Esophagus muscularis mucosa (tissue), 4 donors: ENCODE results near the gene CCDC183. TPM values are rescaled to one million over a fixed set of nuclear protein-coding genes. Genes with fewer than 3 reads are reported as not detected.
"Not testable (repeated sequence)": the region's sequence is repeated elsewhere in the genome, so short reads cannot be mapped to it uniquely, and the experiment has no call there.

Experiments used
- DNase-seq: peaks from one replicate; pipeline ENCODE4 v3.0.0-alpha.2; 2017; ENCODE audit errors: extremely low spot score
- H3K27ac ChIP-seq, 4 donors: fragments of 200-600 bp; sonication (generic); replicated peaks in 1 of 4; 1 replicate in 3 of 4; 2 replicates in 1 of 4; pipeline ENCODE4 v1.5.1; 2016 to 2019; ENCODE audit warnings: mild to moderate bottlenecking in 1 of 4
- H3K27me3 ChIP-seq, 4 donors: fragments of 200-600 bp; sonication (generic); one replicate each; pipeline versions ENCODE4 v1.5.1 to v1.6.0; 2016 to 2019
- H3K36me3 ChIP-seq, 4 donors: fragments of 200-600 bp; sonication (generic); one replicate each; pipeline ENCODE4 v1.5.1; 2016 to 2019
- H3K4me1 ChIP-seq, 4 donors: fragments of 200-600 bp; sonication (generic); one replicate each; pipeline ENCODE4 v1.5.1; 2016 to 2019
- H3K4me3 ChIP-seq, 4 donors: fragments of 200-600 bp; sonication (generic); 1 replicate in 2 of 4; 2 replicates in 2 of 4; pipeline ENCODE4 v1.5.1; 2016 to 2019; ENCODE audit warnings: mild to moderate bottlenecking in 4 of 4, moderate library complexity in 1 of 4
- H3K9me3 ChIP-seq, 4 donors: fragments of 200-600 bp; sonication (generic); 1 replicate in 3 of 4; 2 replicates in 1 of 4; pipeline ENCODE4 v1.5.1; 2016 to 2019
- EP300 ChIP-seq: sonication (generic); formaldehyde crosslinking; IDR thresholded peaks from one replicate; pipeline ENCODE4 v1.6.1; 2017; ENCODE audit warnings: antibody characterized with exemption
- POLR2A ChIP-seq: fragments of 450-650 bp; IDR thresholded peaks from one replicate; pipeline ENCODE4 v1.6.1; 2017; ENCODE audit warnings: antibody characterized with exemption, moderate library complexity, mild to moderate bottlenecking, low read depth
- POLR2AphosphoS5 ChIP-seq, 2 donors: sonication (generic); formaldehyde crosslinking; IDR thresholded peaks; one replicate each; pipeline ENCODE4 v1.6.1; 2017; ENCODE audit warnings: antibody characterized with exemption in 2 of 2
- WGBS: methylation state at CpG from one replicate; pipeline ENCODE4 v1.1.5; 2018; 5-methylcytosine and 5-hydroxymethylcytosine counted together
- intact Hi-C: fragments of 100-400 bp; cut with DNase I; formaldehyde crosslinking; loops from one replicate; pipeline ENCODE4 v1.15.1; 2023
- total RNA-seq, 4 donors: library from RNA; depleted of rRNA; stranded (reverse); fragments of >200 nt; gene quantifications; one replicate each; pipeline versions ENCODE4 v1.1.0 to v1.2.1, GENCODE V29; 2016
- TF ChIP-seq, protein P1 (sequence below), 3 experiments: fragments of 200-600 bp in 2 of 3; fragments of 450-650 bp in 1 of 3; sonication (generic) in 2 of 3; IDR thresholded peaks; one replicate each; pipeline ENCODE4 v1.5.1; 2017 to 2019; ENCODE audit warnings: antibody characterized with exemption in 3 of 3, mild to moderate bottlenecking in 2 of 3, moderate library complexity in 1 of 3

The CCDC183 gene
- total RNA-seq, 4 donors from 2014 or later: 0.33 to 2.5 (median 1.4) TPM

DNA sequence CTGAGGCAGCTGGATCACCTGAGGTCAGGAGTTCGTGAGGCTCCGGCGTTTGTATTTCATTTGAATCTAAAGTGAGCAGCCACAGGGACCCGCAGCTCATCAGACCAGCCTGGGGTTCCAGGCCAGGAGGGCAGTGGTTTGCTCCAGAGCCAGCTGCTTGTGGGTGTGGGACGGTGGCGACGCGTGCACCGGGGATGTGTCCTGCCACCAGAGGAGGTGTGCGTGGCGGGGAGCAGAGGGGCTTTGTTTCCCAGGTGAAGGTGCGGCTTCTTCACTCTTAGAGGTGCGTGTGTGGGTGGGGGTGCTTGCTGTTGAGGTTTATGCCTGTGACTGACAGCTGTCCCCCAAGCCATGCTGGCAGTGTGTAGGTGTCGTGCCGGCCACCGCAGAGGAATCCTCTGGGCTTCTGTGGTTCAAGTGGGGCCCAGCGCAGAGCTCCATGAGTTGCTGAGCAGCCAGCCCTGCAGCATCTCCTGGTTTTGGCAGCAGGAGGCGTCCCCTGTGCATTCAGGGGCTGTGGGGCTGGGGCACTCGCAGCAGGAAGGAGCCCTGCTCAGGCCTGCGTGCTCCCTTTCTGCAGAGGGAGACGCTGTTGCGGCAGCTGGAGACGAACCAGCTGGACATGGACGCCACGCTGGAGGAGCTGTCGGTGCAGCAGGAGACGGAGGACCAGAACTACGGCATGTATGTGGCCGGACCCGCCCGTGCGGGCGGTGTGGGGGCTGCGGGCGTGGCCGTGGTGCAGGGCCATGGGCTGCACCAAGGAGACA is 39.2 kb downstream of the CCDC183 start:
- Histone ChIP-seq H3K4me1 (peaks cover 0 to 1% (median under 1%) of the 10 kb centered on the region in 4 donors), H3K4me3 (no peak overlapping the region), H3K9me3 (no peaks in the 10 kb centered on the region), H3K27me3 (no peaks in the 10 kb centered on the region), H3K36me3 (peaks cover 29 to 92% (median 80%) of the 10 kb centered on the region in 4 donors), H3K27ac (no peak overlapping the region)
- WGBS: 89% methylated on average over 29 of the region's 36 CpGs
- TF ChIP-seq, protein P1, sequence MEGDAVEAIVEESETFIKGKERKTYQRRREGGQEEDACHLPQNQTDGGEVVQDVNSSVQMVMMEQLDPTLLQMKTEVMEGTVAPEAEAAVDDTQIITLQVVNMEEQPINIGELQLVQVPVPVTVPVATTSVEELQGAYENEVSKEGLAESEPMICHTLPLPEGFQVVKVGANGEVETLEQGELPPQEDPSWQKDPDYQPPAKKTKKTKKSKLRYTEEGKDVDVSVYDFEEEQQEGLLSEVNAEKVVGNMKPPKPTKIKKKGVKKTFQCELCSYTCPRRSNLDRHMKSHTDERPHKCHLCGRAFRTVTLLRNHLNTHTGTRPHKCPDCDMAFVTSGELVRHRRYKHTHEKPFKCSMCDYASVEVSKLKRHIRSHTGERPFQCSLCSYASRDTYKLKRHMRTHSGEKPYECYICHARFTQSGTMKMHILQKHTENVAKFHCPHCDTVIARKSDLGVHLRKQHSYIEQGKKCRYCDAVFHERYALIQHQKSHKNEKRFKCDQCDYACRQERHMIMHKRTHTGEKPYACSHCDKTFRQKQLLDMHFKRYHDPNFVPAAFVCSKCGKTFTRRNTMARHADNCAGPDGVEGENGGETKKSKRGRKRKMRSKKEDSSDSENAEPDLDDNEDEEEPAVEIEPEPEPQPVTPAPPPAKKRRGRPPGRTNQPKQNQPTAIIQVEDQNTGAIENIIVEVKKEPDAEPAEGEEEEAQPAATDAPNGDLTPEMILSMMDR (IDR thresholded peaks at IDR 0.05): no peak
- TF ChIP-seq POLR2A: no peak
- no peak for TF ChIP-seq EP300
- no peak for TF ChIP-seq POLR2AphosphoS5 (IDR thresholded peaks at IDR 0.05)
- intact Hi-C loops: no loop called here
- no peak for DNase-seq

DNA sequence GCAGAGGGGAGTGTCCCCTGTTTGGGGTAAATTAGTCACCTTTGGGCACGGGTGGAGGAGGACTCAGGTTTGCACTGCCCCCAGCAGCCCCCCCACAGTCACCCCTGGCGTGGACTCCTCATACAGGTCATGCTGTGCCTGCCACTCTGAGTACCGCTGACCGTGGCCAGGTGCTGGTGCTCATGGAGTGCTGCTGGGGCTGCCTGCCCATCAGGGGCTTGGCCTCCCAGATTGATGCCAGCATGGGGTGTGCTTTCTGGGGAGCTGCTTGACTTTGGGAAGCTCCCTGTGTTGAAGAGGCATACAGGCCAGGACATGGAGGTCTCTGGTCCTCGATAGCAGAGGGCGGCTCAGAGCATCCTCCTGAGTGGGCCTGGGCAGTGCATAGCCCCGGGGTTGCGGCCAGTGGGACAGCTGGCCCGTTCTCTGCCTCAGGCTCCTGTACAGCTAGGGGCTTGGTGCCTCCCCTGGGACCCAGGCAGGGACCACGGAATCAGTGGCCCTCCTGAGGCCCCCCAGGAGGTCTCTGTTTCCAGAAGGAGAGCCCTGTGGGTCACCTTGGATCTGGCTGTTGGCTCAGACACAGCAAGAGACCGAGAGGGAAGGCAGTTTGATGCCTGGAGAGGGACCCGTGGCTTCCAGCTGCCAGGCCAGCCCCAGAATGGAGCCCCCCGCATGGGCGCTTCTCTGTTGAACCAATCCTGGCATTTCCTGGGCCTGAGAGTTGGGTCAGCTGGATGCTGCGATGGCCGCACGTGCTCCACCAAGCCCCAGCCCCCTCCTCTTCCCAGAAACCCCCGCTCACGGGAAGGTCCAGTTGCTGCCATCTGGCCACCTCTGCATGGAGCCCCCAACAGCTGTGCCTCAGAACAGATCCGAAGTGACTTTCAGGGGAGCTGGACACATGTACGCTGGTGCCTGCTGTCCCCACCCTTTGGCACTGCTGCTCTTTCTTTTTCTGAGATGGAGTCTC is 40.1 kb downstream of the CCDC183 start:
- Histone ChIP-seq H3K36me3 (peaks cover 24 to 92% (median 78%) of the 10 kb centered on the region in 4 donors), H3K9me3 (no peaks in the 10 kb centered on the region), H3K4me3 (no peak overlapping the region), H3K27ac (no peak overlapping the region), H3K27me3 (no peaks in the 10 kb centered on the region), H3K4me1 (peaks cover 1 to 10% (median 8%) of the 10 kb centered on the region in 4 donors)
- WGBS: 98% methylated on average over 12 of the region's 21 CpGs
- DNase-seq: no peak
- intact Hi-C loops: no loop called here
- no peak for TF ChIP-seq POLR2A
- TF ChIP-seq EP300: no peak
- TF ChIP-seq, protein P1 (IDR thresholded peaks at IDR 0.05): no peak
- no peak for TF ChIP-seq POLR2AphosphoS5 (IDR thresholded peaks at IDR 0.05)

DNA sequence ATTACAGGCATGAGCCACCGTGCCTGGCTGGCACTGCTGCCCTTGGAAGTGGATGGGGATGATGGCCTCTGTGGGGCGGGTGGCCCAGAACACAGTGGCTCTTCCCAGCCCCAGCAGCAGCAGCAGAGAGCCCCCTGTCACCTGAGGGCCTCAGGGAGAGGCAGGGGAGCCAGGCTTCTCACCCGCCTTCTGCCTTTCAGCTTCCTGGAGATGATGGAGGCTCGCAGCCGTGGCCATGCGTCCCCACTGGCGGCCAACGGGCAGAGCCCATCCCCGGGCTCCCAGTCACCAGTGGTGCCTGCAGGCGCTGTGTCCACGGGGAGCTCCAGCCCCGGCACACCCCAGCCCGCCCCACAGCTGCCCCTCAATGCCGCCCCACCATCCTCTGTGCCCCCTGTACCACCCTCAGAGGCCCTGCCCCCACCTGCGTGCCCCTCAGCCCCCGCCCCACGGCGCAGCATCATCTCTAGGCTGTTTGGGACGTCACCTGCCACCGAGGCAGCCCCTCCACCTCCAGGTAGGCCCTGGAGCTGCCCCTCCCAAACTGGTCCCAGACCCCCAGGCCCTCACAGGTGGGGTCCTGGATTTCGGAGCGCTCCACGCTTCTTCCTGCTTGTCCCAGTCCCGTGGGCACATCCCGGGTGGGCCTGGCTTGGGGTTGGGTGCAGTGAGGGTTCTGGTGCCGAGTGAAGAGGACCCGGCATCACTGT is 41.2 kb downstream of the CCDC183 start:
- no peak overlapping the region for H3K4me3 ChIP-seq
- no peak for TF ChIP-seq POLR2A
- TF ChIP-seq POLR2AphosphoS5 (IDR thresholded peaks at IDR 0.05): no peak
- TF ChIP-seq, protein P1 (IDR thresholded peaks at IDR 0.05): no peak
- TF ChIP-seq EP300: no peak
- H3K9me3 ChIP-seq: no peaks in the 10 kb centered on the region
- peaks cover 14 to 83% (median 67%) of the 10 kb centered on the region in 4 donors for H3K36me3 ChIP-seq
- DNase-seq: no peak
- no peak overlapping the region for H3K27ac ChIP-seq
- 91% methylated on average over 20 of the region's 27 CpGs for WGBS
- H3K4me1 ChIP-seq: peaks cover 12 to 21% (median 19%) of the 10 kb centered on the region in 4 donors
- intact Hi-C loops: no loop called here
- no peaks in the 10 kb centered on the region for H3K27me3 ChIP-seq

DNA sequence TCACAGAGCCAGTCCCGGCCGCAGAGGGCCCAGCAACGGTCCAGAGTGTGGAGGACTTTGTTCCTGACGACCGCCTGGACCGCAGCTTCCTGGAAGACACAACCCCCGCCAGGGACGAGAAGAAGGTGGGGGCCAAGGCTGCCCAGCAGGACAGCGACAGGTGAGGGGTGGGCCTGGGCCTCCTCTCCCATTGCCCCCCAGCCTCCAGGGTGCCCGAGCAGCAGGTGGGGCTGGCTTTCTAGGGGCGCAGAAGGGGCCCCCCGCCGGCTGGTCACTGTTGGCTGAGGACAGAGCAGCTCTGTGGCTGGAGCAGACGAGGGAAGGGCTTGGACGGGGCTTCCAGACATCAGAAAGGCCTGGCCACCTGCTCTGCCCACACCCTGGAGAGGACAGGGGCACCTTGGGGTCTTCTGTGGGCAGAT is 41.7 kb downstream of the CCDC183 start:
- WGBS: 89% methylated on average over 11 of the region's 15 CpGs
- H3K4me3 ChIP-seq, intact Hi-C loops, DNase-seq, H3K27me3 ChIP-seq, H3K27ac ChIP-seq, H3K9me3 ChIP-seq: not testable (repeated sequence)
- Histone ChIP-seq H3K36me3 (peaks cover 8 to 77% (median 61%) of the 10 kb centered on the region in 4 donors), H3K4me1 (peaks cover 18 to 27% (median 25%) of the 10 kb centered on the region in 4 donors)
